ENCODE results near the gene KRTAP10-6.

- no peak for TF ChIP-seq CTCF (conservative IDR thresholded peaks at IDR 0.05; ENCODE audit: low read length)
- no peak for TF ChIP-seq EZH2phosphoT487 (IDR thresholded peaks at IDR 0.05; ENCODE audit: borderline replicate concordance)
These were observed 47.7 kb downstream of the KRTAP10-6 start for GRCh38 chr21:44544566-44544965.

All from Loucy (cell line).